Stromal cell of bone marrow (primary cell): ENCODE data around the gene TACC3.

Source experiments
- DNase-seq: peaks from one replicate; pipeline ENCODE4 v3.0.0-alpha.2; 2012; ENCODE audit warnings: low read depth

TACC3 gene

GRCh38 chr4:1760521-1761071, 39.3 kb downstream of the TACC3 start:
- no peak for DNase-seq

- DNase-seq, result no peak
Measured at GRCh38 chr4:1761130-1761689, 39.9 kb downstream of the TACC3 start.

GRCh38 chr4:1762264-1763010, 41.1 kb downstream of the TACC3 start:
- no peak for DNase-seq

GRCh38 chr4:1763070-1763549, 41.8 kb downstream of the TACC3 start:
- no peak for DNase-seq

- peak; percentile 36 for DNase-seq
Measured at GRCh38 chr4:1763550-1764080, 42.3 kb downstream of the TACC3 start.

GRCh38 chr4:1764670-1765069, 43.3 kb downstream of the TACC3 start:
- no peak for DNase-seq

GRCh38 chr4:1765409-1766072, 44.2 kb downstream of the TACC3 start:
- DNase-seq, result no peak

- no peak for DNase-seq
Measured at GRCh38 chr4:1766106-1767060, 45.1 kb downstream of the TACC3 start.

- no peak for DNase-seq
Measured at GRCh38 chr4:1767061-1767769, 45.9 kb downstream of the TACC3 start.

- peak; percentile 4 for DNase-seq
Measured at GRCh38 chr4:1767770-1768366, 46.5 kb downstream of the TACC3 start.

GRCh38 chr4:1768367-1769034, 47.2 kb downstream of the TACC3 start:
- no peak for DNase-seq

- DNase-seq, result no peak
Measured at GRCh38 chr4:1769692-1770091, 48.4 kb downstream of the TACC3 start.

GRCh38 chr4:1770245-1770644, 48.9 kb downstream of the TACC3 start:
- no peak for DNase-seq

GRCh38 chr4:1770791-1771231, 49.5 kb downstream of the TACC3 start:
- DNase-seq, result no peak

- DNase-seq, result no peak
Measured at GRCh38 chr4:1771555-1772305, 50.4 kb downstream of the TACC3 start.

- DNase-seq, result no peak
Measured at GRCh38 chr4:1772853-1773538, 51.7 kb downstream of the TACC3 start.

- no peak for DNase-seq
Measured at GRCh38 chr4:1773754-1774153, 52.4 kb downstream of the TACC3 start.

GRCh38 chr4:1775731-1776500, 54.6 kb downstream of the TACC3 start:
- peak; percentile 9 for DNase-seq
